ENCODE measurements around the gene DOCK9. TPM values are rescaled to one million over a fixed set of nuclear protein-coding genes. Genes with fewer than 3 reads are reported as not detected.

The DOCK9 gene
- total and polyA plus RNA-seq, 2 experiments from 2014 or later: 32.8 to 39.1 TPM

GRCh38 chr13:98918771-98919170 lies 59.1 kb downstream of the DOCK9 start:
- no peak for TF ChIP-seq CTCF (IDR thresholded peaks at IDR 0.05; ENCODE audit: low read depth, low read length)
- Histone ChIP-seq H3K27ac (no peak overlapping the region), H3K27me3 (no peaks in the 10 kb centered on the region), H3K9me3 (ENCODE audit: low read depth) (no peaks in the 10 kb centered on the region), H3K4me3 (no peak overlapping the region), H3K4me1 (ENCODE audit: low read depth) (peaks cover 12% of the 10 kb centered on the region), H3K36me3 (no peaks in the 10 kb centered on the region)
- no peak for DNase-seq (ENCODE audit: low read depth in 1 of 2, low spot score in 1 of 2)

- no peak overlapping the region for H3K27ac ChIP-seq
- DNase-seq (ENCODE audit: low read depth in 1 of 2, low spot score in 1 of 2): no peak
- H3K4me1 ChIP-seq (ENCODE audit: low read depth): peaks cover 25% of the 10 kb centered on the region
- H3K9me3 ChIP-seq (ENCODE audit: low read depth): no peaks in the 10 kb centered on the region
- H3K4me3 ChIP-seq: no peak overlapping the region
- H3K36me3 ChIP-seq: no peaks in the 10 kb centered on the region
- H3K27me3 ChIP-seq: no peaks in the 10 kb centered on the region
- no peak for TF ChIP-seq CTCF (IDR thresholded peaks at IDR 0.05; ENCODE audit: low read depth, low read length)
Observed at GRCh38 chr13:98917116-98917515, 60.7 kb downstream of the DOCK9 start.

GRCh38 chr13:98916403-98916802 lies 61.5 kb downstream of the DOCK9 start:
- Histone ChIP-seq H3K27me3 (no peaks in the 10 kb centered on the region), H3K36me3 (no peaks in the 10 kb centered on the region), H3K4me3 (no peak overlapping the region), H3K9me3 (ENCODE audit: low read depth) (no peaks in the 10 kb centered on the region), H3K27ac (no peak overlapping the region), H3K4me1 (ENCODE audit: low read depth) (peaks cover 25% of the 10 kb centered on the region)
- TF ChIP-seq CTCF (IDR thresholded peaks at IDR 0.05; ENCODE audit: low read depth, low read length): no peak
- DNase-seq (ENCODE audit: low read depth in 1 of 2, low spot score in 1 of 2): no peak

GRCh38 chr13:98915981-98916380 lies 61.9 kb downstream of the DOCK9 start:
- Histone ChIP-seq H3K27me3 (no peaks in the 10 kb centered on the region), H3K27ac (no peak overlapping the region), H3K36me3 (no peaks in the 10 kb centered on the region), H3K4me3 (no peak overlapping the region), H3K9me3 (ENCODE audit: low read depth) (no peaks in the 10 kb centered on the region), H3K4me1 (ENCODE audit: low read depth) (peaks cover 27% of the 10 kb centered on the region)
- no peak for DNase-seq (ENCODE audit: low read depth in 1 of 2, low spot score in 1 of 2)
- no peak for TF ChIP-seq CTCF (IDR thresholded peaks at IDR 0.05; ENCODE audit: low read depth, low read length)

- no peak for DNase-seq (ENCODE audit: low read depth in 1 of 2, low spot score in 1 of 2)
- no peaks in the 10 kb centered on the region for H3K27me3 ChIP-seq
- no peak for TF ChIP-seq CTCF (IDR thresholded peaks at IDR 0.05; ENCODE audit: low read depth, low read length)
- H3K27ac ChIP-seq: no peak overlapping the region
- H3K36me3 ChIP-seq: no peaks in the 10 kb centered on the region
- no peak overlapping the region for H3K4me3 ChIP-seq
- H3K4me1 ChIP-seq (ENCODE audit: low read depth): peaks cover 31% of the 10 kb centered on the region
- no peaks in the 10 kb centered on the region for H3K9me3 ChIP-seq (ENCODE audit: low read depth)
Observed at GRCh38 chr13:98915563-98915962, 62.3 kb downstream of the DOCK9 start.

- no peaks in the 10 kb centered on the region for H3K36me3 ChIP-seq
- peaks cover 37% of the 10 kb centered on the region for H3K4me1 ChIP-seq (ENCODE audit: low read depth)
- DNase-seq (ENCODE audit: low read depth in 1 of 2, low spot score in 1 of 2): no peak
- no peak overlapping the region for H3K27ac ChIP-seq
- no peak overlapping the region for H3K4me3 ChIP-seq
- TF ChIP-seq CTCF (IDR thresholded peaks at IDR 0.05; ENCODE audit: low read depth, low read length): no peak
- no peaks in the 10 kb centered on the region for H3K27me3 ChIP-seq
- H3K9me3 ChIP-seq (ENCODE audit: low read depth): no peaks in the 10 kb centered on the region
Observed at GRCh38 chr13:98913741-98914140, 64.1 kb downstream of the DOCK9 start.
